HepG2 (cell line): ENCODE data around the gene GRHPR. TPM values are rescaled to one million over a fixed set of nuclear protein-coding genes. Genes with fewer than 3 reads are reported as not detected.

Experiments used
- MTF2 ChIP-seq: sonication (generic); formaldehyde crosslinking; IDR thresholded peaks from 2 replicates; pipeline ENCODE4 v1.5.0; 2020; ENCODE audit warnings: missing genetic modification reagents, borderline replicate concordance
- ZFP36 ChIP-seq: fragments of 150-350 bp; IDR thresholded peaks from 2 replicates; pipeline ENCODE4 v1.6.1; 2018; ENCODE audit warnings: borderline replicate concordance, low read length, low read depth; ENCODE audit not compliant: partially characterized antibody
- ZFX ChIP-seq: sonication (generic); formaldehyde crosslinking; IDR thresholded peaks from 2 replicates; pipeline ENCODE4 v1.4.0; 2020; ENCODE audit warnings: mild to moderate bottlenecking, low read depth, missing genetic modification reagents, moderate library complexity
- ZNF205 ChIP-seq: IDR thresholded peaks from 2 replicates; pipeline ENCODE4 v1.6.1; 2018; ENCODE audit warnings: missing biosample characterization, missing genetic modification reagents
- ZNF609 ChIP-seq: sonication (generic); formaldehyde crosslinking; IDR thresholded peaks from 2 replicates; pipeline ENCODE4 v1.4.0; 2020; ENCODE audit warnings: mild to moderate bottlenecking, missing genetic modification reagents, borderline replicate concordance
- polyA plus RNA-seq, 8 experiments: library from polyadenylated mRNA; depleted of rRNA in 3 of 8; stranded (reverse) in 7 of 8; unstranded in 1 of 8; fragments of >200 nt; fragmentation: Illumina TruSeq in 4 of 8; extraction: Trizol in 4 of 8; gene quantifications; 2 replicates each; pipeline versions ENCODE4 v1.2.1 to v1.2.3, GENCODE V29; 2011 to 2016; ENCODE audit warnings: low read depth in 4 of 8, missing spikeins in 1 of 8, mixed read lengths in 1 of 8; ENCODE audit not compliant: insufficient read depth in 1 of 8
- total RNA-seq, 5 experiments: library from RNA; depleted of rRNA; stranded (reverse); fragments of >200 nt; fragmentation: Illumina TruSeq; extraction: Trizol; gene quantifications; 2 replicates each; pipeline ENCODE4 v1.2.3, GENCODE V29; 2016; ENCODE audit warnings: low read depth in 1 of 5
- TF ChIP-seq, protein P1 (sequence below): sonication (generic); formaldehyde crosslinking; IDR thresholded peaks from 2 replicates; pipeline ENCODE4 v1.4.0; 2020; ENCODE audit warnings: low read depth, missing genetic modification reagents
- TF ChIP-seq, protein P2 (sequence below): sonication (generic); formaldehyde crosslinking; IDR thresholded peaks from 2 replicates; pipeline ENCODE4 v1.8.1; 2023; ENCODE audit warnings: mild to moderate bottlenecking, missing genetic modification reagents

Gene GRHPR
- total and polyA plus RNA-seq, 2 of the 13 experiments (the other 11 are each of a cell fraction or from before 2014, with no cell fraction given): 113 to 115 TPM

DNA sequence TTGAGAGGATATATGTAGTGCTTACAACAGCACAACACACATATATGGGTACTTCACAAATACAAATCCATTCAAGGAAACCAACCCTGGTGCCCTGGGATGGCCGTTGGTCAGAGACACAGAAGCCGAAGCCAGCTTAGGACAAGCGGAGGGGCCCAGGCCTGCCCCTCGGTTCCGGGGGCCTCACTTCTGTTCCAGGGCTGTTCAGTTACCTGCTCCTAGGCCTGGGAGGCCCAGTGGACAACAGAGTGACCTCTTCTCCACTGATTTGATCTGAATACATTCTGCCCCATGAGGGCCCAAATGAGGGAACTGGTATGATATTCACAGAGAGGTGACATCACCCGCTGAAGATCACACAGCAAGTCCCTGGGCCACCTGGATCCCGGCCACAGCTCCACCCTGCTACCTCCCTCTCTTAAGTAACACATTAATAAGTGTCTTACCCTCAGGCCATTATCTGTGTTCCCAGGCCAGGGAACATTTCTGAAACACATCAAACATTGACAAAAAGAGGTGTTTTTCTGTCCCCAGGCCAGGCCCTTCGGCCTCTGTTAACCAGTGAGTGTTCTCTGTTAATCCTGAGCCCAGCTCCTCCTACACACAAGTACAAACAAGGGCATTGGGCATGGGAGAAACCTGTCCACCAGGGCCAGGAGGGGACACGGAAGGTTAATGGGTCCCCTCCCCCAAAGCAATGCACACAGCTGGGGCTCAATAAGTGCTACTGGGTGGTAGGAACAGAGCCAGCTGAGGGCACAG lies 4.5 kb upstream of the GRHPR start (continued):
- TF ChIP-seq ZNF609 (CRISPR knock-in tag) (0 out of 2 replicates have a peak, but pooled peaks have one; percentile 12), ZFX (CRISPR knock-in tag) (peak; percentile 54), MTF2 (CRISPR knock-in tag) (no peak), ZFP36 (no peak), ZNF205 (0 out of 2 replicates have a peak, but pooled peaks have one; percentile 10)
- TF ChIP-seq, protein P1, sequence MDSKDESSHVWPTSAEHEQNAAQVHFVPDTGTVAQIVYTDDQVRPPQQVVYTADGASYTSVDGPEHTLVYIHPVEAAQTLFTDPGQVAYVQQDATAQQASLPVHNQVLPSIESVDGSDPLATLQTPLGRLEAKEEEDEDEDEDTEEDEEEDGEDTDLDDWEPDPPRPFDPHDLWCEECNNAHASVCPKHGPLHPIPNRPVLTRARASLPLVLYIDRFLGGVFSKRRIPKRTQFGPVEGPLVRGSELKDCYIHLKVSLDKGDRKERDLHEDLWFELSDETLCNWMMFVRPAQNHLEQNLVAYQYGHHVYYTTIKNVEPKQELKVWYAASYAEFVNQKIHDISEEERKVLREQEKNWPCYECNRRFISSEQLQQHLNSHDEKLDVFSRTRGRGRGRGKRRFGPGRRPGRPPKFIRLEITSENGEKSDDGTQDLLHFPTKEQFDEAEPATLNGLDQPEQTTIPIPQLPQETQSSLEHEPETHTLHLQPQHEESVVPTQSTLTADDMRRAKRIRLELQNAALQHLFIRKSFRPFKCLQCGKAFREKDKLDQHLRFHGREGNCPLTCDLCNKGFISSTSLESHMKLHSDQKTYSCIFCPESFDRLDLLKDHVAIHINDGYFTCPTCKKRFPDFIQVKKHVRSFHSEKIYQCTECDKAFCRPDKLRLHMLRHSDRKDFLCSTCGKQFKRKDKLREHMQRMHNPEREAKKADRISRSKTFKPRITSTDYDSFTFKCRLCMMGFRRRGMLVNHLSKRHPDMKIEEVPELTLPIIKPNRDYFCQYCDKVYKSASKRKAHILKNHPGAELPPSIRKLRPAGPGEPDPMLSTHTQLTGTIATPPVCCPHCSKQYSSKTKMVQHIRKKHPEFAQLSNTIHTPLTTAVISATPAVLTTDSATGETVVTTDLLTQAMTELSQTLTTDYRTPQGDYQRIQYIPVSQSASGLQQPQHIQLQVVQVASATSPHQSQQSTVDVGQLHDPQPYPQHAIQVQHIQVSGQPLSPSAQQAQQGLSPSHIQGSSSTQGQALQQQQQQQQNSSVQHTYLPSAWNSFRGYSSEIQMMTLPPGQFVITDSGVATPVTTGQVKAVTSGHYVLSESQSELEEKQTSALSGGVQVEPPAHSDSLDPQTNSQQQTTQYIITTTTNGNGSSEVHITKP: 0 out of 2 replicates have a peak, but pooled peaks have one; percentile 31
- TF ChIP-seq, protein P2, sequence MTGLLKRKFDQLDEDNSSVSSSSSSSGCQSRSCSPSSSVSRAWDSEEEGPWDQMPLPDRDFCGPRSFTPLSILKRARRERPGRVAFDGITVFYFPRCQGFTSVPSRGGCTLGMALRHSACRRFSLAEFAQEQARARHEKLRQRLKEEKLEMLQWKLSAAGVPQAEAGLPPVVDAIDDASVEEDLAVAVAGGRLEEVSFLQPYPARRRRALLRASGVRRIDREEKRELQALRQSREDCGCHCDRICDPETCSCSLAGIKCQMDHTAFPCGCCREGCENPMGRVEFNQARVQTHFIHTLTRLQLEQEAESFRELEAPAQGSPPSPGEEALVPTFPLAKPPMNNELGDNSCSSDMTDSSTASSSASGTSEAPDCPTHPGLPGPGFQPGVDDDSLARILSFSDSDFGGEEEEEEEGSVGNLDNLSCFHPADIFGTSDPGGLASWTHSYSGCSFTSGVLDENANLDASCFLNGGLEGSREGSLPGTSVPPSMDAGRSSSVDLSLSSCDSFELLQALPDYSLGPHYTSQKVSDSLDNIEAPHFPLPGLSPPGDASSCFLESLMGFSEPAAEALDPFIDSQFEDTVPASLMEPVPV: 0 out of 2 replicates have a peak, but pooled peaks have one; percentile 21
- TF ChIP-seq, all 625 proteins: peak for 55
